GM19328 (cell line): Measurements from ENCODE around the gene TTC32.

ENCODE experiments used
- ATAC-seq: cut with Tn5 transposase; IDR thresholded peaks from one replicate; pipeline ENCODE4 v1.9.1; 2021; ENCODE audit warnings: mild to moderate bottlenecking, moderate library complexity; ENCODE audit not compliant: unreplicated experiment

TTC32 gene

GRCh38 chr2:19878268-19879046 is 23.3 kb downstream of the TTC32 start:
- ATAC-seq: no peak

GRCh38 chr2:19876751-19877150 is 25.0 kb downstream of the TTC32 start:
- ATAC-seq: no peak

GRCh38 chr2:19875280-19875679 is 26.5 kb downstream of the TTC32 start:
- no peak for ATAC-seq

GRCh38 chr2:19874726-19875125 is 27.1 kb downstream of the TTC32 start:
- no peak for ATAC-seq

- ATAC-seq: no peak
Measured at GRCh38 chr2:19873014-19873413, 28.8 kb downstream of the TTC32 start.

- ATAC-seq: no peak
Measured at GRCh38 chr2:19872302-19872701, 29.5 kb downstream of the TTC32 start.

- no peak for ATAC-seq
Measured at GRCh38 chr2:19871836-19872235, 29.9 kb downstream of the TTC32 start.

- ATAC-seq: no peak
Measured at GRCh38 chr2:19870792-19871191, 31.0 kb downstream of the TTC32 start.

- peak; percentile 74 for ATAC-seq
Measured at GRCh38 chr2:19868701-19869580, 32.8 kb downstream of the TTC32 start.

GRCh38 chr2:19868224-19868623 is 33.6 kb downstream of the TTC32 start:
- ATAC-seq: no peak

GRCh38 chr2:19866771-19867170 is 35.0 kb downstream of the TTC32 start:
- no peak for ATAC-seq

- no peak for ATAC-seq
Measured at GRCh38 chr2:19865151-19865550, 36.6 kb downstream of the TTC32 start.

- no peak for ATAC-seq
Measured at GRCh38 chr2:19864381-19864780, 37.4 kb downstream of the TTC32 start.

GRCh38 chr2:19863303-19864041 is 38.3 kb downstream of the TTC32 start:
- ATAC-seq: peak; percentile 54

- ATAC-seq: no peak
Measured at GRCh38 chr2:19861813-19862212, 40.0 kb downstream of the TTC32 start.

- no peak for ATAC-seq
Measured at GRCh38 chr2:19860022-19860421, 41.8 kb downstream of the TTC32 start.

- no peak for ATAC-seq
Measured at GRCh38 chr2:19859565-19859964, 42.2 kb downstream of the TTC32 start.

- ATAC-seq: no peak
Measured at GRCh38 chr2:19857806-19858205, 44.0 kb downstream of the TTC32 start.

GRCh38 chr2:19857100-19857499 is 44.7 kb downstream of the TTC32 start:
- no peak for ATAC-seq

GRCh38 chr2:19855542-19856431 is 46.0 kb downstream of the TTC32 start:
- no peak for ATAC-seq
